ENCODE measurements around the gene FMO2.

DNA sequence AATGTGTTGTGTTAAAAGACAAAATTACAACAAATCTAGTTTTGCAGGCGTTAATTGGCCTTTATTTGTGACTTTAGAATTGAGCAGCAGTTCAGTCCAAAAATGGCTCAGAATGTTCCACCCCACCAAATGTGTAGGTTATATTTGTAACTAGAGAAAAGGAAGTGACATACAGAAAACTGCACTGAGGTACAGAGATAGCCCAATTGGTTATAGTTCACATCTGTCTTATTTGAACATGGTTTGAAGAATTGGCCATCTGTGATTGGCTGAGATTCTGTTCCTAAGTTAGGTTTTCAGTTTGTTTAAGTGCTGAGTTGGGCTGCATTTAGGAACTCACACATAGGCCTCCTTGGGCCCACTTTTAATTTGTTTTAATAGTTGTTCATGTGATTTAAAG is 12.0 kb upstream of the FMO2 start:
- TF ChIP-seq, protein P1, sequence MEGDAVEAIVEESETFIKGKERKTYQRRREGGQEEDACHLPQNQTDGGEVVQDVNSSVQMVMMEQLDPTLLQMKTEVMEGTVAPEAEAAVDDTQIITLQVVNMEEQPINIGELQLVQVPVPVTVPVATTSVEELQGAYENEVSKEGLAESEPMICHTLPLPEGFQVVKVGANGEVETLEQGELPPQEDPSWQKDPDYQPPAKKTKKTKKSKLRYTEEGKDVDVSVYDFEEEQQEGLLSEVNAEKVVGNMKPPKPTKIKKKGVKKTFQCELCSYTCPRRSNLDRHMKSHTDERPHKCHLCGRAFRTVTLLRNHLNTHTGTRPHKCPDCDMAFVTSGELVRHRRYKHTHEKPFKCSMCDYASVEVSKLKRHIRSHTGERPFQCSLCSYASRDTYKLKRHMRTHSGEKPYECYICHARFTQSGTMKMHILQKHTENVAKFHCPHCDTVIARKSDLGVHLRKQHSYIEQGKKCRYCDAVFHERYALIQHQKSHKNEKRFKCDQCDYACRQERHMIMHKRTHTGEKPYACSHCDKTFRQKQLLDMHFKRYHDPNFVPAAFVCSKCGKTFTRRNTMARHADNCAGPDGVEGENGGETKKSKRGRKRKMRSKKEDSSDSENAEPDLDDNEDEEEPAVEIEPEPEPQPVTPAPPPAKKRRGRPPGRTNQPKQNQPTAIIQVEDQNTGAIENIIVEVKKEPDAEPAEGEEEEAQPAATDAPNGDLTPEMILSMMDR (IDR thresholded peaks at IDR 0.05 in 8 of 11, conservative IDR thresholded peaks at IDR 0.05 in 3 of 11), result no peak
- TF ChIP-seq POLR2AphosphoS5 (IDR thresholded peaks at IDR 0.05) (no peak), POLR2A (IDR thresholded peaks at IDR 0.05) (no peak)

All from spleen (tissue), 7 donors.